ENCODE measurements around the gene NHERF1.

GRCh38 chr17:74804683-74805082, 56.3 kb downstream of the NHERF1 start:
- TF ChIP-seq IRF1 (CRISPR knock-in tag; IDR thresholded peaks at IDR 0.05; ENCODE audit: borderline replicate concordance) (no peak), CTCF (IDR thresholded peaks at IDR 0.05 in 2 of 3, conservative IDR thresholded peaks at IDR 0.05 in 1 of 3; ENCODE audit: insufficient read depth in 2 of 3, low read depth in 1 of 3, low read length in 3 of 3) (no peak), ATF3 (IDR thresholded peaks at IDR 0.05) (no peak), ATF3 (CRISPR knock-in tag; conservative IDR thresholded peaks at IDR 0.05) (no peak), ZNF384 (IDR thresholded peaks at IDR 0.05; ENCODE audit: low read depth, low read length) (no peak), MXI1 (IDR thresholded peaks at IDR 0.05; ENCODE audit: low read depth, low read length) (no peak), IRF9 (tag; IDR thresholded peaks at IDR 0.05) (no peak), XRCC4 (IDR thresholded peaks at IDR 0.05; ENCODE audit: extremely low read depth, insufficient read depth, insufficient read length) (no peak), SMARCC2 (IDR thresholded peaks at IDR 0.05; ENCODE audit: low read depth) (no peak), EP300 (IDR thresholded peaks at IDR 0.05; ENCODE audit: low read length) (no peak), STAT5A (IDR thresholded peaks at IDR 0.05; ENCODE audit: borderline replicate concordance, low read length) (no peak), RAD51 (IDR thresholded peaks at IDR 0.05; ENCODE audit: borderline replicate concordance, low read depth) (no peak), TCF7 (IDR thresholded peaks at IDR 0.05; ENCODE audit: borderline replicate concordance) (no peak)
